MV-4-11 (cell line): Measurements from ENCODE around the gene ST7L.

ENCODE experiments used
- DNase-seq: peaks from one replicate; lab custom pipeline; 2025; lab: John Stamatoyannopoulos, UW

The ST7L gene

DNA sequence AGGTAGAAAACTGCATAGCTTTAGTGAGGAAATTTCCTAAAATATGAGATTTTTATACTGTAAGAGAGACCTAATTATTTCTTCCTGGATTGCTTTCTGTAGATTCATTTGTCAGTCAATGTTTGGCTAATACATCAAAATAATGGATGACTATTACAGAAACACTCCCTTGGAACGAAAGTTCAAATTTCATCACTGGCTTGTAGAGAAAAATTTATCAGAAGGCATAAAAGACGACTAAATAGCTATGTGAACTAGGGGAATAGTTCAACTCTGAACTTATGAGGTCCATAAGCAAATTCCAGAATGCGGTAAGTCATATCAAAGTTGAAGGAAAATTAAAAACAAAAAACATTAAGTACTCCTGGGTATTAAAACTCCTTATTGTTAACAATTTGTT is 74.2 kb downstream of the ST7L start:
- DNase-seq: no peak

GRCh38 chr1:112544011-112544688 is 74.8 kb downstream of the ST7L start:
- DNase-seq: peak; percentile 43

- DNase-seq: no peak
Measured at GRCh38 chr1:112542206-112542973, 76.6 kb downstream of the ST7L start.

- DNase-seq: peak; percentile 60
Measured at GRCh38 chr1:112541299-112541698, 77.6 kb downstream of the ST7L start.

DNA sequence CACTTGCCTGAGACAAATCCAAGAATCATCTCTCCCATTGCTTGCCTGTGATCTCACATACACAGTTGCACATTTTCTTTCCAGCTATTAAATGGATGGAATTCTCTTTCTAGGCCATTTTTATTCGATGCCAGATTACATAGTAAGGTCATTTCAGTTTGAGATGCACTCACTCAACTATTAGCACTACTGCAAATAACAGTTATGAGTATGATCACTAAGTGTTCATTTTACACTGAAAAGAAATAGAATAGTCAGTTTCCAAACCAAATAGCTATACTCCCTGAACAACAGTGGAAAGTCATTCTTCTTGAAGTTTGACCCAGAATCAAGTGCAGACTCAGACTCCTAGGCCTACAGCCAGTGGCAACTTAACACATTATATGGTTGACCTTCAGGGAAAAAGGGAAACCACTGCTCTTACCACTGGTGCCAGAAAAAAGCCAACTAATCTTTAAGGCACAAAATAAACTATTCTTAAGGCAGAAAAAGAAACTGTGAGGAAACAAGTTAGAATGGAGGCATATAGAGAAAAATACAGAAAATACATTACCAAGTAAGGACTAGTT is 78.6 kb downstream of the ST7L start:
- no peak for DNase-seq

DNA sequence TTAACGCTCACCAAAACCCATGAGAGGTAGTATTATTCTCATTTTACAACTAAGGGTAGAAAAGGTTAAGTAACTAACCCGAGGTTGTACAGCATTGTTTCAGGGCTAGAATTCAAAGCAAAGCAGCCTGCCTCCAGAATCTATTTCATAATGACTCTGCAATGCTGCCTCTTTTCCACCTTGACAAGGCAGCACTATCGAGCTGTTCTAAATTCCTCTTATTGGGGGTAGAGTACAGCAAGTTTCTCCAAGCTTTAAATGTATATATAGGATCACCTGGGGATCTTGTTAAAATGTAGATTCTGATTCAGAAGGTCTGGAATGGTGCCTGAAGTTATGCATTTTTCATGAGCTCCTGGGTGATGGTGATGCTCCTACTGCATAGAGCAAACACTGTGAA is 80.1 kb downstream of the ST7L start:
- DNase-seq: no peak

DNA sequence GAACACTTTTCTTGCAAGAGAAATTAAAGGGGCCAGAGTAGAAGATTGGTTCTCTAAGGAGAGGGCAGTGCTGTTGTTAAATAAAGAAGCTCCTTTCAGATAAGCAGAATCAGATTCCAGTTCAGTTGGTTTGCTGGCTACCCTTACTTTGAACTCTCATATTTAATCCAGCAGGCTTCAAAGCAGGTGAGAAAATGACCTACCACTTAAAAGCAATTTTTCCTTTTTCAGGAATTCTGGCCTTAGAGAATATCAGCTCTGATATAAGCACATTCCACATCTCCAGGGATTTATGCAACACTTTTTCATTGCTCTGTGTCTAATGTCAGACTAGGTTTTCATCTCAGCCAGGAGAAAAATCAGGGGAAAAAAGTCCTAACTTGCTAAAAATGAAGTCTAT is 81.5 kb downstream of the ST7L start:
- no peak for DNase-seq

DNA sequence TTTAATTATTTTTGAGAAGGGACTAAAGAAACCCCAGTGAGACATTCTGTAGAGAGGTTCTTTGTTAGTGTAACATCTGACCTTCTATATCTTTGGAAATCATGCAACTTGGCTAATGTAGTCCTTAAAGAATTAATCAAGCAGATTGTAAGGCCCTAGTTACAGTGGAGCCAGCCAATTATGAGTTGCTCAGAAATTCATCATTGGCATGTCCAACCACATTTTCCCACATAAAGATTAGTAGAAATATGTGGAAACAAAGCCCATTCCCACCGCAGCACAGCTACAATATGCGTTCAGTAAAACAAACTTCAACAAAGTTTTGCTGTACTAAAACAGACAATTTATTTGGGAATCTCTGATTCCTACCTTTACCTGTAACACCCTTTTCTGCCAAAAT is 82.4 kb downstream of the ST7L start:
- no peak for DNase-seq

DNA sequence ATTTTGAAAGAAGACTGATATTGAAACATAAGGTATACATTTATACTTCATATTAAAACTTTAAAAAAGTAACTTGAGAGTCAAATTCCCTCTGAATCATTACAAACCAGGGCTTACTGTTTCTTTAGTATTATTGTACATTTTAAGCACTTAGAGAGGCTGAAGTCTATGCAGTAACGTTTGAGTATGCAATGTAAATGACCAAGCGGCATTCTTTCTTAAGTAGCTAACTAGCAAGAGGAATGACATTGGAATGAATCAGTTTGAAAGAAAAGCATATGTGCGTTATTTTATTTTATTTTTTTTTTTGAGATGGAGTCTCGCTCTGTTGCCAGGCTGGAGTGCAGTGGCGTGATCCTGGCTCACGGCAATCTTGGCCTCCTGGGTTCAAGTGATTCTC is 85.9 kb downstream of the ST7L start:
- DNase-seq: no peak

DNA sequence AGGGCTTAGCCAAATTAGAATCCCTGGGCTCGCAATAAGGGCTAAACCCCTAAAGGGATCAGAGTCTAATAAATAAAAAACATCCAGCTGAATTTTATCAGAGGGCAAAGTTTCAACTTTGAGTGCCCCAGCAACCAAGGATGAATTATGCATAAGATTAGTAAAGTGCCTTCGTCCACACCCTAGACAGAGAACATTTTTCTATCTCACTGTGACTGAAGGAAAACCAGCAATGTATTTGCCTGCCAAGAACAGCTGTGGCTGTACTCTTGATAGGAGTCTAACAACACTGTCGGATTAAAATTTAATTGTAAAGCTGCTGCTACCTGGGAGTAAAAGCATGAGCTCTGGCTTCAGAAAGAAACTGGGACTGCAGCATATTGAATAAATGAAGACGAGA is 86.9 kb downstream of the ST7L start:
- DNase-seq: no peak

DNA sequence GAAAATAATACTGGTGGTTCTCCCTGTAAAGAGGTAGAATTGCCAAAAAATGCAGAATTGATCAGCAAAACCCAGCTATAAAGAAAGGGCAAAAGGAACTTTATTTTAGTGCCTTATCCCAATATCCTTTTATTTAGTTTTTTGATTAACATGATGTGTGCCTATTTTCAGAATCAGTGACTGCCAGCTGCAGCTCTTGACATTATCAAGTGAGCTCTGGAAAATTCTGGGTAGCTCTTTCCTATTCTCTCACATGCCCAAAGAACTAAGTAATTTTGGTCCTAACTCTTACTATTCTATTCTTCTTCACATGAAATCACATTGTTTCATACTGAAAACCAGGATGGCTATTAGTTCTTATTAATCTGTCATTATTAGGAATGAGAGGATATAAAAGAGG is 88.1 kb downstream of the ST7L start:
- DNase-seq: no peak

DNA sequence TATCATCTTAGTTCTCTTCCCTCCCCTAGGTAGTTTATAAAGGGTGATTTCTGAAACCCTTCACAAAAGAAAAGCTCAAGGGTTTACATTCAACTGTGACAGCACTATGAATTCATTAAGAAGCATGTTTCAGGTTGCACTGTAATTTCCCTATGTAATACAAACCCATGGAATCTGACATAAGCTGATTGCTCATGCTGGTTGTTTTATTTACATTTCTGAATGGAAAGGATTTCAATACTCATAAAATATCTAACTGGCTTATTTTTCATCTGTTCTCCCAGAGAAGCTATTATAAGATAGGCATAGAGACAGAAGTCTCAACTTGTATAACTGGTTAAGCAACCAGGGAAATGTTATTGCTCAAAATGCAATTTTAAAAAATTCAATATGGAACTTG is 89.6 kb downstream of the ST7L start:
- DNase-seq: no peak

GRCh38 chr1:112528076-112528475 is 90.9 kb downstream of the ST7L start:
- no peak for DNase-seq

DNA sequence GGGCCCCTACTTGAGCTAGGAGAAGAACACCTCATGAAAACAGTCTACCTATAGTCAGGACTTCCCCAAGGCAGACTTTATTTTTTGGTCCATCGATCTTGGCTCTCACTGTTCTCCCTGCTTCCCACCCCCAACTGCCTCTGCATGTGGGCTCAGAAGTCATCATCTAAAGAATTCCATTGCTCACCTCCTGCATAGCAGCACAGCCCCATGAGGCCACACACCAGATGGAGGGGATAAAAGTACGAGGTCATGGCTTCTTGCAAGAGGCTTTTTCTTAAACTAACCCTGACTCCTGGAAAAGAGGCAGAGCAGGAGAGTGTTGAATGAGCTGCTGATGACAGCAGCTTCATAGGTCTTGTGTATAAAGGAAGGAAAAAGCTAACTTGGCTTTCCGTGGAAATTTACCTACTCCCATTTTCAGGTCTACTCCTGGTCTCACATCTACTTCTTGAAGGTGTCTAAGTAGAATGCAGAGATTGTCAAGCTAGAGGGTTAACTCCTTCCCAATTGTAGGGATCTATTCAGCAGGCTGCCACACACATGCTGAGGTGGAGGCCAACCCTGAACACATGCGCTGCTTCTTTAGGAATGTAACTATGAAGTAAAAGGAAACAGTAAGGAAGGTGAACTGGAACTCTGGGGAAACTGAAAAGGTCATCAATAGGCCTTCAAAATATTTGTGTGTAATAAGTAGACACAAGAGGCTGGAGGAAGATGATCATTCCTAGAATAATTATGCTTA is 91.5 kb downstream of the ST7L start:
- no peak for DNase-seq

DNA sequence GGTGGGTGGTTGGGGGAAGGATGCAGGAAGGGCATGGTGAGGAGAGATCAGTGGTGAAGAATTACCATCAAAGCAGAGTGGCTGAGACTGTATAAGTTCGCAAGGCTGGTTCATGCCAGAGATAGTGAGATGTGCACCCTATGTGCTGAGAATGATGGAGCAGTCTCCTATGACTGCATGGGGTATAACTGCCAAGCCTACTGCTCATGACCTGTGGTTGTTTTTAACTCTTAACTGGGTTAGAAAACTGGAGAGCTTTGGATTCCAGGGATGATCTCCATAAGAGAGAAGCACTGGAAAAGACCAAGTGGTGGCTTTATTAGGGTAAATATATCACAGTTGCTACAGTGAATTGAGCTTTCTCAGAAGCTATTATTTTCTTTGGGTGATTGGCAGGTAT is 94.0 kb downstream of the ST7L start:
- DNase-seq: no peak

DNA sequence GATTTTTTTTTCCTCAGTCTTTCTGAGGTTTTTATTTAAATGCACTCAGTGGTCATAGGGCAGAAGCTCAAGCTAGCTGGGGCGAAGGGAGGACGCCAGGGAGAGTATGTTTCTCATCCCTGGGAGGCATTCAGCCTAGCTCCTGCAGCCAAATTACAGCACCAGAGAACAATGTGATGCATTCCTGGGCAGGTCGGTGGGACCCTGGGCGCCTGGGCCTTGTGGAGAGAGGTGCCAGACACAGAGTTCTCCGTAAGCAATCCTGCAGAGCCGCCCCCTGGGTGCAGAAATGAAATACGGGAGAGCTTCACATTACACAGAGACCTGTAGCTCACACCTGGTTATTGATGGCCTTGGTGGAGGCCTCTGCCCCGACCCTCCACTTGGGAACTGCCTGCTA is 94.7 kb downstream of the ST7L start:
- no peak for DNase-seq

DNA sequence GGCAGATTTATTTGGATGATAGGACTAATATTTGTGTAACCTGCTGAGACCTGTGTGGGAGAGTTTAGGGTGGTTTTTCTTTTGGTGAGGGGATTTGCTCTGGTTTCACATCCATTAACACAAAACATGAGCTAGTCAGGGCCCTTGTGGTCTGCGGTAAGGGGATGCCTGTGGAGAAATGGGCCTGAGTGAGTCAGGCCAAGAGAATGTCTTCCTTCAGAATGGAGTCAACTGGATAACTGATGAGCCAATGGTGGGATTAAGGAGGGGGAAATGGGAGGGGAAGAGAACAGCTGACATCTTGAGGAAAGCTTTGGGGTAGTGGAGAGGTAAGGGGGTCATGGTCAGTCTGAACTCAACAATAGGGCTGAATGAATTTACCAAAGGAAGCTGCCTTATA is 96.3 kb downstream of the ST7L start:
- peak; percentile 92 for DNase-seq

- peak; percentile 69 for DNase-seq
Measured at GRCh38 chr1:112520166-112520565, 98.8 kb downstream of the ST7L start.

GRCh38 chr1:112518186-112518585 is 100.8 kb downstream of the ST7L start:
- no peak for DNase-seq

GRCh38 chr1:112517646-112518045 is 101.3 kb downstream of the ST7L start:
- no peak for DNase-seq

- DNase-seq: no peak
Measured at GRCh38 chr1:112517231-112517630, 101.7 kb downstream of the ST7L start.

DNA sequence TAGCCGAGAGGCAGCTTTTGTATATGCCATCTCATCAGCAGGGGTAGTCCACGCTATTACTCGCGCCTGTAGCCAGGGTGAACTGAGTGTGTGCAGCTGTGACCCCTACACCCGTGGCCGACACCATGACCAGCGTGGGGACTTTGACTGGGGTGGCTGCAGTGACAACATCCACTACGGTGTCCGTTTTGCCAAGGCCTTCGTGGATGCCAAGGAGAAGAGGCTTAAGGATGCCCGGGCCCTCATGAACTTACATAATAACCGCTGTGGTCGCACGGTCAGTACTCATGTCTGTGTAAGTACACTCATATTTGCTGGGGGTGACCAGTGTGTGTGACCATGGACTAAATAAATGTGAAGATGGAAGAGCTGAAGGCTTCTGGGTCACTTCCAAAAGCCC is 102.8 kb downstream of the ST7L start:
- DNase-seq: no peak
